ENCODE data around the gene WDR27. TPM values are rescaled to one million over a fixed set of nuclear protein-coding genes. Genes with fewer than 3 reads are reported as not detected.

The WDR27 gene
- total and polyA plus RNA-seq, 10 of the 15 experiments (the other 5 are each of a cell fraction or from before 2014, with no cell fraction given): 1.9 to 33.2 (median 19.0) TPM

DNA sequence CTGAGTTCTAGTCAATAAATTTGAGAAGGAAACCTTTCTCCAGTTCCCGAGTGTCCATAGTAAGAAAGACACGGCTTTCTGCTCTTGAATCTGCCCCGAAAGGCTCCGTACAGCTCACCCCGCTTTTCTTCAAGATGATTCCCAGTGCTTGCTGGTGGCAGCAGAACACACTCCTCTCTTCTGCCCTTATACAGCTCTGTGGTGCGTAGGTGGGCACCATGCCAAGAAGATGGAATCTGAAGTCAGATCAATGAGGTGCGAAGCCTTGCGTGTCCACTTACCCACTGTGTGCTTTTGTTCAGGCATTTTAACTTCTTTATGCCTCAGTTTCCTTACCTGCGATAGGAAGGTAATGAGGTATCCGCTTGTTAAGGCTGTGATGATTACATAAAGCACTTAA is 142.2 kb downstream of the WDR27 start:
- Histone ChIP-seq H3K4me1 (ENCODE audit: control insufficient read depth, insufficient read depth, low read length) (peaks cover 16% of the 10 kb centered on the region), H3K9me3 (replicated peaks; ENCODE audit: control insufficient read depth, insufficient read depth, low read length) (peaks cover 2% of the 10 kb centered on the region; the same call in 2 of the 3 replicates), H2AFZ (ENCODE audit: control insufficient read depth, low read depth, low read length) (no peak overlapping the region), H4K20me1 (ENCODE audit: control insufficient read depth, insufficient read depth) (no peaks in the 10 kb centered on the region), H3K36me3 (ENCODE audit: control insufficient read depth in 2 of 2, insufficient read depth in 2 of 2, low read length in 1 of 2) (no peaks in the 10 kb centered on the region), H3K4me3 (no peak overlapping the region), H3K4me2 (ENCODE audit: control insufficient read depth, insufficient read depth) (no peak overlapping the region), H3K27me3 (replicated peaks in 1 of 2; ENCODE audit: control insufficient read depth in 2 of 2, insufficient read depth in 2 of 2, low read length in 1 of 2) (no peaks in the 10 kb centered on the region), H3K79me2 (ENCODE audit: control insufficient read depth, insufficient read depth, low read length) (no peaks in the 10 kb centered on the region), H3K27ac (ENCODE audit: control insufficient read depth, insufficient read depth) (no peak overlapping the region), H3K9ac (ENCODE audit: control insufficient read depth, insufficient read depth, low read length) (no peak overlapping the region)
- BruUV-seq (replicated peaks): no TSS peak
- FAIRE-seq (no peak), DNase-seq (ENCODE audit: low read depth, low spot score) (no peak), ATAC-seq (no peak)
- CTCF ChIA-PET: no interaction called here
- POLR2A ChIA-PET: no interaction called here
- intact Hi-C loops (cut with micrococcal nuclease; ENCODE audit: unreplicated experiment): no loop called here
- WGBS (ENCODE audit: insufficient coverage, insufficient replicate concordance, low lambda C conversion rate, missing lambda C conversion rate): 97% methylated on average over 10 of the region's 10 CpGs
- RAD21 ChIA-PET (ENCODE audit: unreplicated experiment): no interaction called here
- SMC1A ChIA-PET (ENCODE audit: uncharacterized antibody, unreplicated experiment): no interaction called here
- TF ChIP-seq POLR2AphosphoS2 (IDR thresholded peaks at IDR 0.05; ENCODE audit: low read depth, low read length) (no peak), YY1 (IDR thresholded peaks at IDR 0.05; ENCODE audit: low read depth, low read length) (no peak), MXI1 (IDR thresholded peaks at IDR 0.05; ENCODE audit: low read depth, low read length) (no peak), POLR2A (IDR thresholded peaks at IDR 0.05; ENCODE audit: low read depth, low read length) (no peak)
- TF ChIP-seq, protein P1, sequence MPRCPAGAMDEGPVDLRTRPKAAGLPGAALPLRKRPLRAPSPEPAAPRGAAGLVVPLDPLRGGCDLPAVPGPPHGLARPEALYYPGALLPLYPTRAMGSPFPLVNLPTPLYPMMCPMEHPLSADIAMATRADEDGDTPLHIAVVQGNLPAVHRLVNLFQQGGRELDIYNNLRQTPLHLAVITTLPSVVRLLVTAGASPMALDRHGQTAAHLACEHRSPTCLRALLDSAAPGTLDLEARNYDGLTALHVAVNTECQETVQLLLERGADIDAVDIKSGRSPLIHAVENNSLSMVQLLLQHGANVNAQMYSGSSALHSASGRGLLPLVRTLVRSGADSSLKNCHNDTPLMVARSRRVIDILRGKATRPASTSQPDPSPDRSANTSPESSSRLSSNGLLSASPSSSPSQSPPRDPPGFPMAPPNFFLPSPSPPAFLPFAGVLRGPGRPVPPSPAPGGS (IDR thresholded peaks at IDR 0.05; ENCODE audit: borderline replicate concordance, insufficient read depth, low read depth, low read length, poor library complexity, severe bottlenecking): no peak
- TF ChIP-seq, protein P2, sequence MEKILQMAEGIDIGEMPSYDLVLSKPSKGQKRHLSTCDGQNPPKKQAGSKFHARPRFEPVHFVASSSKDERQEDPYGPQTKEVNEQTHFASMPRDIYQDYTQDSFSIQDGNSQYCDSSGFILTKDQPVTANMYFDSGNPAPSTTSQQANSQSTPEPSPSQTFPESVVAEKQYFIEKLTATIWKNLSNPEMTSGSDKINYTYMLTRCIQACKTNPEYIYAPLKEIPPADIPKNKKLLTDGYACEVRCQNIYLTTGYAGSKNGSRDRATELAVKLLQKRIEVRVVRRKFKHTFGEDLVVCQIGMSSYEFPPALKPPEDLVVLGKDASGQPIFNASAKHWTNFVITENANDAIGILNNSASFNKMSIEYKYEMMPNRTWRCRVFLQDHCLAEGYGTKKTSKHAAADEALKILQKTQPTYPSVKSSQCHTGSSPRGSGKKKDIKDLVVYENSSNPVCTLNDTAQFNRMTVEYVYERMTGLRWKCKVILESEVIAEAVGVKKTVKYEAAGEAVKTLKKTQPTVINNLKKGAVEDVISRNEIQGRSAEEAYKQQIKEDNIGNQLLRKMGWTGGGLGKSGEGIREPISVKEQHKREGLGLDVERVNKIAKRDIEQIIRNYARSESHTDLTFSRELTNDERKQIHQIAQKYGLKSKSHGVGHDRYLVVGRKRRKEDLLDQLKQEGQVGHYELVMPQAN (conservative IDR thresholded peaks at IDR 0.05): no peak
- in situ Hi-C loops (cut with MboI): no loop called here
